Karpas-422 (cell line): ENCODE measurements around the gene TESMIN. TPM values are rescaled to one million over a fixed set of nuclear protein-coding genes. Genes with fewer than 3 reads are reported as not detected.

ENCODE experiments used
- DNase-seq: peaks from one replicate; pipeline ENCODE4 v3.0.0-alpha.2; 2015
- H2AFZ ChIP-seq: fragments of 200-600 bp; sonication (generic); 2 replicates; pipeline ENCODE4 v1.6.1; 2014; ENCODE audit warnings: antibody characterized with exemption, low read length, mixed read lengths
- H3K27ac ChIP-seq: fragments of 200-600 bp; sonication (generic); 2 replicates; pipeline ENCODE4 v1.5.1; 2014; ENCODE audit warnings: mild to moderate bottlenecking, low read length, moderate library complexity
- H3K27me3 ChIP-seq: fragments of 200-600 bp; sonication (generic); 2 replicates; pipeline ENCODE4 v1.6.1; 2014; ENCODE audit warnings: low read length, mixed read lengths
- H3K36me3 ChIP-seq: fragments of 200-600 bp; sonication (generic); 2 replicates; pipeline ENCODE4 v1.6.1; 2014; ENCODE audit warnings: low read length, mixed read lengths; ENCODE audit not compliant: insufficient read depth
- H3K4me1 ChIP-seq: fragments of 200-600 bp; sonication (generic); 2 replicates; pipeline ENCODE4 v1.6.1; 2014; ENCODE audit warnings: mild to moderate bottlenecking, low read length, mixed read lengths
- H3K4me2 ChIP-seq: fragments of 200-600 bp; sonication (generic); 2 replicates; pipeline ENCODE4 v1.6.1; 2014; ENCODE audit warnings: low read length, low read depth, mild to moderate bottlenecking; ENCODE audit not compliant: poor library complexity, severe bottlenecking
- H3K4me3 ChIP-seq: fragments of 200-600 bp; sonication (generic); 2 replicates; pipeline ENCODE4 v1.5.1; 2014; ENCODE audit warnings: mild to moderate bottlenecking, antibody characterized with exemption, low read length, mixed read lengths
- H3K79me2 ChIP-seq: fragments of 200-600 bp; sonication (generic); 2 replicates; pipeline ENCODE4 v1.6.1; 2014; ENCODE audit warnings: mild to moderate bottlenecking, low read length, mixed read lengths
- H3K9ac ChIP-seq: fragments of 200-600 bp; sonication (generic); 2 replicates; pipeline ENCODE4 v1.6.0; 2014; ENCODE audit warnings: low read length
- H3K9me2 ChIP-seq: fragments of 200-600 bp; sonication (generic), shearing (Covaris generic); replicated peaks from 2 replicates; pipeline ENCODE4 v1.6.0; 2014; ENCODE audit warnings: mild to moderate bottlenecking, low read length, moderate library complexity; ENCODE audit not compliant: insufficient read depth
- H3K9me3 ChIP-seq: fragments of 300-700, 200-600 bp; sonication (generic); 2 replicates; pipeline ENCODE4 v1.6.1; 2014; ENCODE audit warnings: low read length, mixed read lengths
- H4K20me1 ChIP-seq: fragments of 200-600 bp; sonication (generic); 2 replicates; pipeline ENCODE4 v1.6.1; 2014; ENCODE audit warnings: mild to moderate bottlenecking, antibody characterized with exemption, low read length, low read depth; ENCODE audit not compliant: insufficient read depth
- total RNA-seq: library from RNA; depleted of rRNA; stranded (reverse); fragments of >200 nt; shearing (Covaris generic); gene quantifications from 2 replicates; pipeline ENCODE4 v1.2.3, GENCODE V29; 2014; ENCODE audit warnings: low replicate concordance

TESMIN gene
- total RNA-seq, 1 experiment from 2014 or later: not detected

- no peak overlapping the region for H3K9ac ChIP-seq
- H3K27ac ChIP-seq: no peak overlapping the region
- no peaks in the 10 kb centered on the region for H3K4me1 ChIP-seq
- no peaks in the 10 kb centered on the region for H3K9me3 ChIP-seq
- no peaks in the 10 kb centered on the region for H3K79me2 ChIP-seq
- H3K9me2 ChIP-seq: no peaks in the 10 kb centered on the region
- no peaks in the 10 kb centered on the region for H4K20me1 ChIP-seq
- no peak overlapping the region for H3K4me2 ChIP-seq
- no peak overlapping the region for H2AFZ ChIP-seq
- DNase-seq: peak; percentile 47
- no peak overlapping the region for H3K4me3 ChIP-seq
- no peaks in the 10 kb centered on the region for H3K36me3 ChIP-seq
- H3K27me3 ChIP-seq: no peaks in the 10 kb centered on the region
Observed at GRCh38 chr11:68670208-68670992, 80.9 kb downstream of the TESMIN start.

GRCh38 chr11:68669301-68670090, 81.8 kb downstream of the TESMIN start:
- H3K9ac ChIP-seq: no peak overlapping the region
- no peak overlapping the region for H3K27ac ChIP-seq
- DNase-seq: no peak
- no peaks in the 10 kb centered on the region for H4K20me1 ChIP-seq
- H3K9me2 ChIP-seq: no peaks in the 10 kb centered on the region
- H3K79me2 ChIP-seq: no peaks in the 10 kb centered on the region
- no peak overlapping the region for H2AFZ ChIP-seq
- H3K9me3 ChIP-seq: no peaks in the 10 kb centered on the region
- no peaks in the 10 kb centered on the region for H3K27me3 ChIP-seq
- H3K4me1 ChIP-seq: no peaks in the 10 kb centered on the region
- no peak overlapping the region for H3K4me2 ChIP-seq
- H3K4me3 ChIP-seq: no peak overlapping the region
- H3K36me3 ChIP-seq: no peaks in the 10 kb centered on the region

- no peak overlapping the region for H2AFZ ChIP-seq
- no peaks in the 10 kb centered on the region for H3K4me1 ChIP-seq
- H4K20me1 ChIP-seq: no peaks in the 10 kb centered on the region
- H3K9me2 ChIP-seq: no peaks in the 10 kb centered on the region
- H3K36me3 ChIP-seq: no peaks in the 10 kb centered on the region
- no peak overlapping the region for H3K4me2 ChIP-seq
- no peak overlapping the region for H3K9ac ChIP-seq
- no peaks in the 10 kb centered on the region for H3K79me2 ChIP-seq
- H3K4me3 ChIP-seq: no peak overlapping the region
- H3K27ac ChIP-seq: no peak overlapping the region
- no peaks in the 10 kb centered on the region for H3K27me3 ChIP-seq
- no peaks in the 10 kb centered on the region for H3K9me3 ChIP-seq
- no peak for DNase-seq
Observed at GRCh38 chr11:68667511-68668500, 83.5 kb downstream of the TESMIN start.

- H3K36me3 ChIP-seq: no peaks in the 10 kb centered on the region
- no peaks in the 10 kb centered on the region for H3K9me3 ChIP-seq
- no peaks in the 10 kb centered on the region for H3K4me1 ChIP-seq
- H3K79me2 ChIP-seq: no peaks in the 10 kb centered on the region
- H4K20me1 ChIP-seq: no peaks in the 10 kb centered on the region
- H3K4me3 ChIP-seq: no peak overlapping the region
- no peak overlapping the region for H3K4me2 ChIP-seq
- no peak overlapping the region for H2AFZ ChIP-seq
- no peak overlapping the region for H3K9ac ChIP-seq
- H3K27me3 ChIP-seq: no peaks in the 10 kb centered on the region
- no peaks in the 10 kb centered on the region for H3K9me2 ChIP-seq
- no peak overlapping the region for H3K27ac ChIP-seq
- no peak for DNase-seq
Observed at GRCh38 chr11:68666849-68667248, 84.5 kb downstream of the TESMIN start.

DNA sequence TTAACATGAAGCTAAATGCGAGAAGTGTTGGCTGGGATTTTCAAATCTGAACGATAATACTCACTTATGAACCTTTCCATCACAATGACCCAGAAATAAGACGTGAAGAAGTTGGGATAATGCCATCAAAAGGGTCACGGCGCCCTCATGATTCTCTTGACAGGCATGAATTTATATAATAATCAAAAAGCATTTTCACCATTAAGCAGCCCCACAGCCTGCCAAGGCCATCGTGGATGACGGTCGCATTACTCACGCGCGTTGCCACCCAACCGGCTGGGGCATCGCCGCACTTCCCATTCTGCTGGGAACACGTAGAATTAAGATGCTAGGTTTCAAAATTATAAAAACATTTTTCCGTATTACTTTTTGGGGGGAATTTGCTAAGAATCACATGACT, 85.9 kb downstream of the TESMIN start:
- no peak overlapping the region for H2AFZ ChIP-seq
- H3K4me2 ChIP-seq: no peak overlapping the region
- DNase-seq: no peak
- no peak overlapping the region for H3K4me3 ChIP-seq
- H4K20me1 ChIP-seq: no peaks in the 10 kb centered on the region
- no peaks in the 10 kb centered on the region for H3K4me1 ChIP-seq
- H3K36me3 ChIP-seq: no peaks in the 10 kb centered on the region
- no peaks in the 10 kb centered on the region for H3K79me2 ChIP-seq
- H3K27me3 ChIP-seq: no peaks in the 10 kb centered on the region
- H3K27ac ChIP-seq: no peak overlapping the region
- H3K9me2 ChIP-seq: no peaks in the 10 kb centered on the region
- H3K9me3 ChIP-seq: no peaks in the 10 kb centered on the region
- H3K9ac ChIP-seq: no peak overlapping the region

DNA sequence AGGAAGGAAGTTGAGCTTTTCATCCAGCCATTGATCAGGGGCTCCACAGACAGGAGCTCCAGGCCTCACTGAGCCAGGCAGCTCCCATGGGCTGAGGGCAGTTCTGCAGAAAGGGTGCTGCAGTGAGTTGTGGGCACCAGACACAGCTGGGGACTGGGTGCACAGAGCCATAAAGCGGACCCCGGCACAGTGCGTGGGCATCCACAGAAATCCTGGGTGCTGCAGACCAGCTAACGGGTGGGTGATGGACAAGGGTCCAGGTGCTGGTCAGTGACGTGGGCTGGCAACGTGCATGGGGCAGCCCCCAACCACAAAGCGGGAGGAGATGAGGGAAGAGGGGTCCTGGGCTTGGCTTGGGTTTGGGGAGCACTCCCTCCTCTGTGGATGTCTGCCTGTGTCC, 86.4 kb downstream of the TESMIN start:
- Histone ChIP-seq H3K27me3 (no peaks in the 10 kb centered on the region), H3K9ac (no peak overlapping the region), H3K79me2 (no peaks in the 10 kb centered on the region), H3K9me3 (no peaks in the 10 kb centered on the region), H3K9me2 (no peaks in the 10 kb centered on the region), H3K4me3 (no peak overlapping the region), H3K4me2 (no peak overlapping the region), H3K36me3 (no peaks in the 10 kb centered on the region), H2AFZ (no peak overlapping the region), H3K4me1 (no peaks in the 10 kb centered on the region), H3K27ac (no peak overlapping the region), H4K20me1 (no peaks in the 10 kb centered on the region)
- no peak for DNase-seq

DNA sequence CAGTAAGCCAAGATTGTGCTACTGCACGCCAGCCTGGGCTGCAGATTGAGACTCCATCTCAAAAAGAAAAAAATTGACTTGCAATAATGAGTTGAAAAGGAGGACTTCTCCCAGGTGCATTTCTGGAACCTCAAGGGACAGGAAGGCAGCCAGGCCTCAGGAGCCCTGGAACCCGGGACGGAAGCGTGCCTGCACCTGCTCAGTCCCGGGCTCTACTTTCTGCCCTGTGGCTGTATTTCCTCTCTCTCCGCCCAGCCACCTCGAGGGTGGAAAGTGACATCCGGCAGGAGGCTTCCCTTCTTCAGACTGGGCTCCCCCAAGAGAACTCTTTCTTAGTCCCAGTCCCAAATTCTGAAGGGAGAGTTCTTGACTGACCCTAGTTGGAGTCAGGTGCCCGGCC, 87.2 kb downstream of the TESMIN start:
- Histone ChIP-seq H3K27ac (no peak overlapping the region), H4K20me1 (no peaks in the 10 kb centered on the region), H3K9me3 (no peaks in the 10 kb centered on the region), H3K4me3 (no peak overlapping the region), H3K9me2 (no peaks in the 10 kb centered on the region), H3K27me3 (no peaks in the 10 kb centered on the region), H3K79me2 (no peaks in the 10 kb centered on the region), H2AFZ (no peak overlapping the region), H3K9ac (no peak overlapping the region), H3K4me1 (no peaks in the 10 kb centered on the region), H3K36me3 (no peaks in the 10 kb centered on the region), H3K4me2 (no peak overlapping the region)
- no peak for DNase-seq
